H9 (cell line): ENCODE measurements around the gene MCM3AP. TPM values are rescaled to one million over a fixed set of nuclear protein-coding genes. Genes with fewer than 3 reads are reported as not detected.

Experiments used
- DNase-seq: peaks from one replicate; pipeline ENCODE4 v3.0.0-alpha.2; 2017
- H2AFZ ChIP-seq: one replicate; pipeline ENCODE4 v1.6.1; 2013; ENCODE audit warnings: mild to moderate bottlenecking, low read length, control low read depth, moderate library complexity
- H2AK5ac ChIP-seq: 2 replicates; pipeline ENCODE4 v1.6.1; 2013; ENCODE audit warnings: low read length, control low read depth, mixed read lengths; ENCODE audit not compliant: insufficient read length
- H2BK120ac ChIP-seq: one replicate; pipeline ENCODE4 v1.6.1; 2013; ENCODE audit warnings: low read depth, mild to moderate bottlenecking, low read length, control low read depth, inconsistent platforms; ENCODE audit not compliant: poor library complexity, severe bottlenecking
- H2BK12ac ChIP-seq: 2 replicates; pipeline ENCODE4 v1.6.1; 2013; ENCODE audit warnings: low read length, control low read depth, mixed read lengths, low read depth; ENCODE audit not compliant: insufficient read length
- H2BK15ac ChIP-seq: 2 replicates; pipeline ENCODE4 v1.6.1; 2013; ENCODE audit warnings: low read depth, low read length, control low read depth
- H2BK20ac ChIP-seq: one replicate; pipeline ENCODE4 v1.6.1; 2013; ENCODE audit warnings: low read depth, mild to moderate bottlenecking, low read length, control low read depth, inconsistent platforms; ENCODE audit not compliant: poor library complexity, severe bottlenecking
- H2BK5ac ChIP-seq: 2 replicates; pipeline ENCODE4 v1.6.1; 2013; ENCODE audit warnings: low read length, control low read depth, mixed read lengths; ENCODE audit not compliant: insufficient read length
- H3K14ac ChIP-seq: 2 replicates; pipeline ENCODE4 v1.6.1; 2013; ENCODE audit warnings: low read length, control low read depth; ENCODE audit not compliant: insufficient read depth
- H3K18ac ChIP-seq: 2 replicates; pipeline ENCODE4 v1.6.1; 2013; ENCODE audit warnings: low read depth, mild to moderate bottlenecking, mixed read lengths, low read length, control low read depth; ENCODE audit not compliant: insufficient read length
- H3K23ac ChIP-seq: 2 replicates; pipeline ENCODE4 v1.6.1; 2013; ENCODE audit warnings: low read length, control low read depth, mixed read lengths, low read depth; ENCODE audit not compliant: insufficient read length
- H3K23me2 ChIP-seq: 2 replicates; pipeline ENCODE4 v1.6.1; 2013; ENCODE audit warnings: low read depth, mild to moderate bottlenecking, mixed read lengths, low read length, control low read depth; ENCODE audit not compliant: insufficient read length, poor library complexity, severe bottlenecking
- H3K27ac ChIP-seq: 2 replicates; pipeline ENCODE4 v1.5.1; 2013; ENCODE audit warnings: low read length, control low read depth, mixed read lengths, low read depth; ENCODE audit not compliant: insufficient read length
- H3K27me3 ChIP-seq: 2 replicates; pipeline ENCODE4 v1.6.1; 2013; ENCODE audit warnings: low read length, control low read depth, inconsistent platforms; ENCODE audit not compliant: insufficient read depth
- H3K4ac ChIP-seq: 2 replicates; pipeline ENCODE4 v1.6.1; 2013; ENCODE audit warnings: low read depth, mild to moderate bottlenecking, control low read depth, inconsistent platforms, low read length, moderate library complexity
- H3K4me1 ChIP-seq: 2 replicates; pipeline ENCODE4 v1.6.1; 2013; ENCODE audit warnings: low read length, control low read depth, inconsistent platforms; ENCODE audit not compliant: insufficient read depth
- H3K4me2 ChIP-seq: 2 replicates; pipeline ENCODE4 v1.6.1; 2013; ENCODE audit warnings: low read length, control low read depth, mixed read lengths; ENCODE audit not compliant: insufficient read length, insufficient read depth
- H3K56ac ChIP-seq: 2 replicates; pipeline ENCODE4 v1.6.1; 2013; ENCODE audit warnings: low read depth, mild to moderate bottlenecking, mixed read lengths, low read length, control low read depth; ENCODE audit not compliant: insufficient read length
- H3K79me1 ChIP-seq: 2 replicates; pipeline ENCODE4 v1.6.1; 2013; ENCODE audit warnings: low read depth, mild to moderate bottlenecking, moderate library complexity, low read length, control low read depth, inconsistent platforms; ENCODE audit not compliant: insufficient read depth, poor library complexity, severe bottlenecking
- H3K79me2 ChIP-seq: 2 replicates; pipeline ENCODE4 v1.6.1; 2013; ENCODE audit warnings: low read length, control low read depth, inconsistent platforms; ENCODE audit not compliant: insufficient read depth
- H3K9ac ChIP-seq: 2 replicates; pipeline ENCODE4 v1.6.1; 2013; ENCODE audit warnings: low read length, control low read depth, mixed read lengths; ENCODE audit not compliant: insufficient read length; ENCODE audit errors: extremely low read depth
- H3K9me3 ChIP-seq: one replicate; pipeline ENCODE4 v1.6.1; 2013; ENCODE audit warnings: low read depth, low read length, inconsistent platforms; ENCODE audit not compliant: control insufficient read depth
- H3T11ph ChIP-seq: one replicate; pipeline ENCODE4 v1.6.1; 2013; ENCODE audit warnings: mild to moderate bottlenecking, low read length, control low read depth, inconsistent platforms
- H4K20me1 ChIP-seq: one replicate; pipeline ENCODE4 v1.6.1; 2013; ENCODE audit not compliant: control insufficient read depth, insufficient read length, insufficient read depth
- H4K5ac ChIP-seq: 2 replicates; pipeline ENCODE4 v1.6.1; 2013; ENCODE audit warnings: low read depth, mild to moderate bottlenecking, mixed read lengths, low read length, control low read depth; ENCODE audit not compliant: insufficient read length
- H4K8ac ChIP-seq: replicated peaks from 2 replicates; pipeline ENCODE4 v1.6.1; 2013; ENCODE audit warnings: low read length, control low read depth, mixed read lengths, low read depth; ENCODE audit not compliant: insufficient read length
- H4K91ac ChIP-seq: 2 replicates; pipeline ENCODE4 v1.6.1; 2013; ENCODE audit warnings: low read depth, mild to moderate bottlenecking, moderate library complexity, mixed read lengths, low read length, control low read depth; ENCODE audit not compliant: insufficient read length
- H3K27ac Mint-ChIP-seq, 3 experiments: 2 replicates in 2 of 3; 3 replicates in 1 of 3; pipeline ENCODE4 v1.8.0; 2020 to 2021; ENCODE audit warnings: mixed read lengths in 3 of 3, mild to moderate bottlenecking in 1 of 3, moderate library complexity in 1 of 3
- H3K27me3 Mint-ChIP-seq: 2 replicates; pipeline ENCODE4 v1.8.0; 2021; ENCODE audit warnings: low read depth, mild to moderate bottlenecking, moderate library complexity, mixed read lengths
- H3K36me3 Mint-ChIP-seq, 3 experiments: 2 replicates in 2 of 3; 3 replicates in 1 of 3; pipeline ENCODE4 v1.8.0; 2020 to 2021; ENCODE audit warnings: low read depth in 3 of 3, mixed read lengths in 3 of 3; ENCODE audit not compliant: insufficient read depth in 1 of 3
- H3K4me1 Mint-ChIP-seq, 2 experiments: 2 replicates each; pipeline ENCODE4 v1.8.0; 2020; ENCODE audit warnings: mixed read lengths in 2 of 2
- H3K4me3 Mint-ChIP-seq, 2 experiments: 2 replicates in 1 of 2; 3 replicates in 1 of 2; pipeline ENCODE4 v1.8.0; 2020 to 2021; ENCODE audit warnings: mild to moderate bottlenecking in 2 of 2, mixed read lengths in 2 of 2, moderate library complexity in 1 of 2
- H3K9me3 Mint-ChIP-seq, 2 experiments: 2 replicates in 1 of 2; 3 replicates in 1 of 2; pipeline ENCODE4 v1.8.0; 2020; ENCODE audit warnings: mild to moderate bottlenecking in 2 of 2, mixed read lengths in 2 of 2, moderate library complexity in 1 of 2
- CTCF ChIP-seq: fragments of 200-600 bp; sonication (generic); conservative IDR thresholded peaks from 3 replicates; pipeline ENCODE4 v1.8.0; 2021; ENCODE audit warnings: antibody characterized with exemption, mild to moderate bottlenecking
- WGBS: extraction: QIAGEN DNeasy Blood & Tissue Kit; methylation state at CpG from one replicate; pipeline ENCODE4 v1.1.7; 2013; ENCODE audit warnings: missing lambda C conversion rate, low lambda C conversion rate, mixed read lengths; ENCODE audit not compliant: insufficient read length; ENCODE audit errors: extremely low coverage; 5-methylcytosine and 5-hydroxymethylcytosine counted together
- total RNA-seq: library from RNA; stranded (reverse); gene quantifications from 2 replicates; pipeline ENCODE4 v1.2.1, GENCODE V29; 2021

Gene MCM3AP
- total RNA-seq, 1 experiment from 2014 or later = 124 TPM

- H2AFZ ChIP-seq = no peak overlapping the region
- no peaks in the 10 kb centered on the region for H4K20me1 ChIP-seq
- no peak overlapping the region for H2BK12ac ChIP-seq
- no peaks in the 10 kb centered on the region for H3K27me3 Mint-ChIP-seq
- no peaks in the 10 kb centered on the region for H3K79me2 ChIP-seq
- H3K4me2 ChIP-seq = no peak overlapping the region
- no peak overlapping the region for H2BK5ac ChIP-seq
- H3K56ac ChIP-seq = no peak overlapping the region
- no peaks in the 10 kb centered on the region for H3K23me2 ChIP-seq
- no peak overlapping the region for H3T11ph ChIP-seq
- WGBS = no CpG with 5 or more reads among the region's 8 CpGs
- H3K79me1 ChIP-seq = no peaks in the 10 kb centered on the region
- H4K5ac ChIP-seq = no peak overlapping the region
- no peak overlapping the region for H3K23ac ChIP-seq
- H3K27me3 ChIP-seq = no peaks in the 10 kb centered on the region
- no peak overlapping the region for H3K9ac ChIP-seq
- no peak for TF ChIP-seq CTCF
- H3K9me3 ChIP-seq = no peaks in the 10 kb centered on the region
- H3K4me3 Mint-ChIP-seq = no peak overlapping the region; a peak in 1 of 5 replicates
- no peak overlapping the region for H2AK5ac ChIP-seq
- no peak overlapping the region for H4K91ac ChIP-seq
- H3K4ac ChIP-seq = no peak overlapping the region
- H3K9me3 Mint-ChIP-seq = no peaks in the 10 kb centered on the region
- H3K4me1 ChIP-seq = no peaks in the 10 kb centered on the region
- H4K8ac ChIP-seq = no peak overlapping the region
- peaks cover 52 to 93% (median 83%) of the 10 kb centered on the region in 3 experiments for H3K36me3 Mint-ChIP-seq
- H2BK120ac ChIP-seq = no peak overlapping the region
- H2BK20ac ChIP-seq = no peak overlapping the region
- no peak overlapping the region for H3K18ac ChIP-seq
- H3K14ac ChIP-seq = no peak overlapping the region
- H3K27ac Mint-ChIP-seq = no peak overlapping the region
- H3K4me1 Mint-ChIP-seq = no peaks in the 10 kb centered on the region; a peak in 1 of 4 replicates
- DNase-seq = no peak
- no peak overlapping the region for H3K27ac ChIP-seq
- no peak overlapping the region for H2BK15ac ChIP-seq
Measured at GRCh38 chr21:46244602-46245001, 40.8 kb downstream of the MCM3AP start.
